ENCODE measurements around the gene RHPN2.
"Not testable (repeated sequence)": the region's sequence is repeated elsewhere in the genome, so short reads cannot be mapped to it uniquely, and the experiment has no call there.

RHPN2 gene

DNA sequence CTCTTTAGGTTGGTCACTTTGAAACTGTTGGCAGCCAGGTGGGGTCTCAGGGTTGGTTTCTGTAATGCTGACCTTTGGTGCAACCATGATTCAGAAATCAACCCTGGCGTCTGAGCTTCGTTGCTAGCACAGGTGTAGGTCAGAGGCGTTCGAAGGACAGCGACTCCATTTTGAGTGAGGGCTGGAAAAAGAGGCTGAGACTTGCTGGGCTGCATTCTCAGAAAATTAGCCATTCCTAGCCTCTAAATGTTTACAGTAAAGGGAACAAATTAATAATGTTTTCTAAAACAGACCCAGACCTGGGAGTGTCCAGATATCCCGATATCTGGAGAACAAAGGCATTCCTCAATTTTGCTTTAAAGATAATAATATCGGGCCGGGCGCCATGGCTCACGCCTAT is 29.2 kb downstream of the RHPN2 start:
- Histone ChIP-seq H3K27ac (ENCODE audit: insufficient read depth, low read depth, low read length, poor library complexity, severe bottlenecking) (no peak overlapping the region), H3K4me3 (ENCODE audit: insufficient read depth, low read depth, low read length) (no peak overlapping the region), H3K27me3 (ENCODE audit: control insufficient read depth, insufficient read depth, low read length, poor library complexity, severe bottlenecking) (no peaks in the 10 kb centered on the region), H3K4me1 (ENCODE audit: control insufficient read depth, insufficient read depth, low read length) (peaks cover 6% of the 10 kb centered on the region), H3K9me3 (ENCODE audit: control insufficient read depth, low read length) (no peaks in the 10 kb centered on the region), H3K36me3 (ENCODE audit: control insufficient read depth, insufficient read depth, low read length) (no peaks in the 10 kb centered on the region)
- 90 to 92% methylated on average over 10 of the region's 10 CpGs for WGBS, 2 experiments

GRCh38 chr19:33032218-33032781 is 32.4 kb downstream of the RHPN2 start:
- Histone ChIP-seq H3K4me1 (ENCODE audit: control insufficient read depth, insufficient read depth, low read length) (no peaks in the 10 kb centered on the region), H3K27me3 (ENCODE audit: control insufficient read depth, insufficient read depth, low read length, poor library complexity, severe bottlenecking) (no peaks in the 10 kb centered on the region), H3K9me3 (ENCODE audit: control insufficient read depth, low read length) (no peaks in the 10 kb centered on the region), H3K27ac (ENCODE audit: insufficient read depth, low read depth, low read length, poor library complexity, severe bottlenecking) (no peak overlapping the region), H3K36me3 (ENCODE audit: control insufficient read depth, insufficient read depth, low read length) (peaks cover 6% of the 10 kb centered on the region), H3K4me3 (ENCODE audit: insufficient read depth, low read depth, low read length) (no peak overlapping the region)
- 37 to 42% methylated on average over 7 to 8 of the region's 8 CpGs for WGBS, 2 experiments

DNA sequence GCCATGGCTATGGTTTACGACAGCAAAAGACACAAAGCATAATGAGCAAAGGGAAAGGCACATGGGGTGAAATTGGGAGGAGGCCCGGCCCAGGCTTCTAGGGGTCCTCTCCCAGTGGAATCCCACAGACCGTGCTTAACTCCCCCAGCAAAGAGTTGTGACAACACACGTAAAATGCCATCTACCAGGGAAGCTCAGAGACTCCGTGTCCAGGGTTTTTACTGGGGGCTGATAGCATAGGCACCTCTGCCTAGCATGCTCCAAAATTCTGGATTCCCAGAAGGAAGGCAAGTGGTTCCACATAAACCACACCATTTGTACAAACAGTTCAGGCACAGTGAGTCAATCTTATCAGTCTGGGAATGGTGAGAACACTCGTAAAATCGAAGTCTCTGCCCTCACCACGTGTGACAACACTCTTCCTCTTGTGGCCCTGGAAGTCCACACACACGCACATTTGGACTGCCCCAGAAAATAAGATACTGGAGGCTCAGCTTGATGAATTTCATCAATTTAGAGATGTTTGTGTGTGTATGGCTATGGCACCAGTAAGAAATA is 34.9 kb downstream of the RHPN2 start:
- H3K4me3 ChIP-seq (ENCODE audit: insufficient read depth, low read depth, low read length) = no peak overlapping the region
- H3K27me3 ChIP-seq (ENCODE audit: control insufficient read depth, insufficient read depth, low read length, poor library complexity, severe bottlenecking) = no peaks in the 10 kb centered on the region
- WGBS, 2 experiments = 93 to 96% methylated on average over 9 of the region's 9 CpGs
- H3K27ac ChIP-seq (ENCODE audit: insufficient read depth, low read depth, low read length, poor library complexity, severe bottlenecking) = no peak overlapping the region
- H3K9me3 ChIP-seq (ENCODE audit: control insufficient read depth, low read length) = no peaks in the 10 kb centered on the region
- H3K4me1 ChIP-seq (ENCODE audit: control insufficient read depth, insufficient read depth, low read length) = no peaks in the 10 kb centered on the region
- peaks cover 6% of the 10 kb centered on the region for H3K36me3 ChIP-seq (ENCODE audit: control insufficient read depth, insufficient read depth, low read length)

- H3K27ac ChIP-seq (ENCODE audit: insufficient read depth, low read depth, low read length, poor library complexity, severe bottlenecking); H3K4me3 ChIP-seq (ENCODE audit: insufficient read depth, low read depth, low read length); H3K4me1 ChIP-seq (ENCODE audit: control insufficient read depth, insufficient read depth, low read length); H3K27me3 ChIP-seq (ENCODE audit: control insufficient read depth, insufficient read depth, low read length, poor library complexity, severe bottlenecking); H3K36me3 ChIP-seq (ENCODE audit: control insufficient read depth, insufficient read depth, low read length); H3K9me3 ChIP-seq (ENCODE audit: control insufficient read depth, low read length): not testable (repeated sequence)
- 93 to 94% methylated on average over 5 of the region's 5 CpGs for WGBS, 2 experiments
Measured at GRCh38 chr19:33026602-33027001, 38.1 kb downstream of the RHPN2 start.

- not testable (repeated sequence) for H3K27me3 ChIP-seq (ENCODE audit: control insufficient read depth, insufficient read depth, low read length, poor library complexity, severe bottlenecking); H3K9me3 ChIP-seq (ENCODE audit: control insufficient read depth, low read length); H3K27ac ChIP-seq (ENCODE audit: insufficient read depth, low read depth, low read length, poor library complexity, severe bottlenecking); H3K4me3 ChIP-seq (ENCODE audit: insufficient read depth, low read depth, low read length); H3K4me1 ChIP-seq (ENCODE audit: control insufficient read depth, insufficient read depth, low read length); H3K36me3 ChIP-seq (ENCODE audit: control insufficient read depth, insufficient read depth, low read length)
- 96% methylated on average over 9 to 11 of the region's 12 CpGs for whole genome bisulfite sequencing, 2 experiments
Measured at GRCh38 chr19:33025468-33026238, 39.0 kb downstream of the RHPN2 start.

DNA sequence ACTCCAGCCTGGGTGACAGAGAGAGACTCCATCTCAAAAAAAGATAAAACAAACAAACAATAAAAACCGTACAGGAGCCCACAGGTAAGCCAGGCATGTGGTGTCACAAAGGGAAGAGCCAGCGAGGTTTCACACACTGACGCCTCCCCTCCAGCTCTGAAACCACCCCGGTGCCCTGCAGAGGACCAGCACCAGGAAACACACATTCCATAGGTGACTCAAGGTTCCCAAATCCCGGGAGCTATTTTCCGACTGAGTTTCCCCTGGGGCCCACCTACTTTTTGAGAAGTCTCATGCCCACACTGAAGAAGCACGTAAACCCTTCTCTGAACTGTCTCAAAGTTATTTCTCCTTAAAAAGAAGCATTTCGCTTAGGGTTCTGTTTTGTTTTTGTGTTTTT is 40.3 kb downstream of the RHPN2 start:
- WGBS, 2 experiments = 90 to 92% methylated on average over 7 to 8 of the region's 8 CpGs
- Histone ChIP-seq H3K4me3 (ENCODE audit: insufficient read depth, low read depth, low read length) (no peak overlapping the region), H3K36me3 (ENCODE audit: control insufficient read depth, insufficient read depth, low read length) (no peaks in the 10 kb centered on the region), H3K4me1 (ENCODE audit: control insufficient read depth, insufficient read depth, low read length) (peaks cover 8% of the 10 kb centered on the region), H3K27ac (ENCODE audit: insufficient read depth, low read depth, low read length, poor library complexity, severe bottlenecking) (no peak overlapping the region), H3K27me3 (ENCODE audit: control insufficient read depth, insufficient read depth, low read length, poor library complexity, severe bottlenecking) (no peaks in the 10 kb centered on the region), H3K9me3 (ENCODE audit: control insufficient read depth, low read length) (no peaks in the 10 kb centered on the region)

- H3K27me3 ChIP-seq (ENCODE audit: control insufficient read depth, insufficient read depth, low read length, poor library complexity, severe bottlenecking) = no peaks in the 10 kb centered on the region
- peak overlapping the region; percentile 80 for H3K27ac ChIP-seq (ENCODE audit: insufficient read depth, low read depth, low read length, poor library complexity, severe bottlenecking)
- H3K36me3 ChIP-seq (ENCODE audit: control insufficient read depth, insufficient read depth, low read length) = no peaks in the 10 kb centered on the region
- WGBS, 2 experiments = 8 to 12% methylated on average over 11 of the region's 11 CpGs
- peaks cover 8% of the 10 kb centered on the region for H3K4me1 ChIP-seq (ENCODE audit: control insufficient read depth, insufficient read depth, low read length)
- peak overlapping the region; percentile 9 for H3K4me3 ChIP-seq (ENCODE audit: insufficient read depth, low read depth, low read length)
- H3K9me3 ChIP-seq (ENCODE audit: control insufficient read depth, low read length) = no peaks in the 10 kb centered on the region
Measured at GRCh38 chr19:33022472-33023116, 42.1 kb downstream of the RHPN2 start.

GRCh38 chr19:33010891-33011290 is 53.8 kb downstream of the RHPN2 start:
- H3K9me3 ChIP-seq (ENCODE audit: control insufficient read depth, low read length); H3K27ac ChIP-seq (ENCODE audit: insufficient read depth, low read depth, low read length, poor library complexity, severe bottlenecking); H3K27me3 ChIP-seq (ENCODE audit: control insufficient read depth, insufficient read depth, low read length, poor library complexity, severe bottlenecking); H3K4me1 ChIP-seq (ENCODE audit: control insufficient read depth, insufficient read depth, low read length); H3K4me3 ChIP-seq (ENCODE audit: insufficient read depth, low read depth, low read length): not testable (repeated sequence)
- H3K36me3 ChIP-seq (ENCODE audit: control insufficient read depth, insufficient read depth, low read length) = peaks cover 15% of the 10 kb centered on the region
- 94 to 95% methylated on average over 4 of the region's 4 CpGs for WGBS, 2 experiments

DNA sequence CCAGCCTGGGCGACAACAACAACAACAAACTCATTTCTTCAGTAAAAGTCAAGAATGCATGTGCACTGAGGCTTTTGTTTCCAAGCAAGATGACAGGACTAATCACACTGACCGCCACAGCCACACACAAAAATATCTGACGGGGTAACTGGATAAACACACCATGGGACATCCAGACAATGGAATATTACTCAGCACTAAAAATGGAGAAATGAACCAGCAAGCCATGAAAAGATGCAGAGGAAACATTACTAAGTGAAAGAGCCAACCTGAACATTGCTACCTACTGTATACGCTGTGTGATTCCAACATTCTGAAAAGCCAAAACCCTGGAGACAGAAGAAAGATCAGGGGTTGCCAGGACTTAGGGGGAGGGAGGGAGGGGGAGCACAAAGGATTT is 56.0 kb downstream of the RHPN2 start:
- Histone ChIP-seq H3K9me3 (ENCODE audit: control insufficient read depth, low read length) (no peaks in the 10 kb centered on the region), H3K27ac (ENCODE audit: insufficient read depth, low read depth, low read length, poor library complexity, severe bottlenecking) (no peak overlapping the region), H3K4me1 (ENCODE audit: control insufficient read depth, insufficient read depth, low read length) (no peaks in the 10 kb centered on the region), H3K27me3 (ENCODE audit: control insufficient read depth, insufficient read depth, low read length, poor library complexity, severe bottlenecking) (no peaks in the 10 kb centered on the region), H3K36me3 (ENCODE audit: control insufficient read depth, insufficient read depth, low read length) (peaks cover 15% of the 10 kb centered on the region), H3K4me3 (ENCODE audit: insufficient read depth, low read depth, low read length) (no peak overlapping the region)
- 95 to 99% methylated on average over 4 of the region's 4 CpGs for WGBS, 2 experiments

DNA sequence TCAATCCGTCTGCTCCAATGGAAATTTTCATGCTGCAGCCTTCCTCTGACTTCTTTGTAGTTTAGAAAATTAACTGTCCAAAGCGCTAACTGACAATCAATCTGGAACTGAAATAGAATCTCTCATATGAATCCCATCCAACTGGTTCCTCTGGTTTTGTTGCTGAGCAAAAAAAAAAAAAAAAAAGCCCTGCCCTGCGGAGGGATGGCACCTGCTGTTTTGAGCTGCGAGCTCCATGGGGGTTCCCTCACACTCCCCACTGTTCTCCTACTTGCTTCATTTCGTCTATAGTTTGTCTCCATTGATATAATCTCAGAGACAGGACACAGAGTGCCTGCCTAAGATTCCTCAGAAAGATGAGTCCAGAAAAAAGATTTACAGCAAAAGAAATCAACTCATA is 59.2 kb downstream of the RHPN2 start:
- WGBS, 2 experiments = 39 to 48% methylated on average over 5 of the region's 5 CpGs
- H3K27me3 ChIP-seq (ENCODE audit: control insufficient read depth, insufficient read depth, low read length, poor library complexity, severe bottlenecking) = no peaks in the 10 kb centered on the region
- peaks cover 5% of the 10 kb centered on the region for H3K36me3 ChIP-seq (ENCODE audit: control insufficient read depth, insufficient read depth, low read length)
- H3K9me3 ChIP-seq (ENCODE audit: control insufficient read depth, low read length) = no peaks in the 10 kb centered on the region
- H3K4me3 ChIP-seq (ENCODE audit: insufficient read depth, low read depth, low read length) = no peak overlapping the region
- H3K27ac ChIP-seq (ENCODE audit: insufficient read depth, low read depth, low read length, poor library complexity, severe bottlenecking) = no peak overlapping the region
- no peaks in the 10 kb centered on the region for H3K4me1 ChIP-seq (ENCODE audit: control insufficient read depth, insufficient read depth, low read length)

Data from ectodermal cell (in vitro differentiated cells).